ENCODE results near the gene GPR3.

The GPR3 gene

GRCh38 chr1:27349784-27350662 is 42.4 kb upstream of the GPR3 start:
- no peak for DNase-seq (ENCODE audit: insufficient read length, low spot score)
- TF ChIP-seq POLR2A (IDR thresholded peaks at IDR 0.05; ENCODE audit: low read depth, low read length) (no peak), PAX5 (IDR thresholded peaks at IDR 0.05; ENCODE audit: insufficient read depth, low read length, severe bottlenecking) (no peak), POLR2AphosphoS5 (IDR thresholded peaks at IDR 0.05; ENCODE audit: low read depth, low read length) (no peak), SPI1 (IDR thresholded peaks at IDR 0.05; ENCODE audit: low read depth, low read length) (no peak), POU2F2 (IDR thresholded peaks at IDR 0.05; ENCODE audit: low read depth, low read length) (no peak), TAF1 (IDR thresholded peaks at IDR 0.05; ENCODE audit: low read depth, low read length) (no peak)
- no peak for FAIRE-seq

GRCh38 chr1:27350663-27351540 is 41.5 kb upstream of the GPR3 start:
- FAIRE-seq (no peak), DNase-seq (ENCODE audit: insufficient read length, low spot score) (no peak)
- TF ChIP-seq PAX5 (IDR thresholded peaks at IDR 0.05; ENCODE audit: insufficient read depth, low read length, severe bottlenecking): no peak
- TF ChIP-seq POU2F2 (IDR thresholded peaks at IDR 0.05; ENCODE audit: low read depth, low read length): no peak

DNA sequence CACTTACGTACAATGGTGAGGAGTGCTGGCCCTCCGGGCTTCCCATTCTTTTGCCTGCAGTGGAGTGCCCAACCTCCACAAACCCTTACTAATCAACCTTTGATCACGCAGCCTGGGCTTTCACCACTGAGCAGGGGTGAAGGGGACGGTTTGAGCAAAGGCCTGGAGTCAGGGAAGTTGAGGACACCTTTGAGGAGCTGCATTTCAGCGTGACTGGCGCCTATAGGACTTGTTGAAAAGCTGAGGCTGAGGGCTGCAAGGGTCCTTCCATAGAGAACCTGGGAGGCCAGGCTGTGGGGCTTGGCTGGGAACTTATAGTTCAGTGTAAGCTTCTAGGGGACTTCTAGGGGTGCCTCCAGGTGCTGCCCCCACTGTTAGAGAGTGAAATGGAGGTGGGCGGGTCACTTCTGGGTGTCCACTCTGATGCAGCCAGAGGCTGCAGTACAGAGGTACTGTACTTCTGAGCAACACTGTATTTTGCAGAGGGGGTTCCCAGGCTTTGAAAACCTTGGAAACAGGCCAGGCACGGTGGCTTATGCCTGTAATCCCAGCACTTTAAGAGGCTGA is 40.8 kb upstream of the GPR3 start:
- FAIRE-seq (no peak), DNase-seq (ENCODE audit: insufficient read length, low spot score) (no peak)
- TF ChIP-seq POU2F2 (IDR thresholded peaks at IDR 0.05; ENCODE audit: low read depth, low read length) (no peak), SPI1 (IDR thresholded peaks at IDR 0.05; ENCODE audit: low read depth, low read length) (no peak)

- DNase-seq (ENCODE audit: insufficient read length, low spot score): no peak
- FAIRE-seq: no peak
- no peak for TF ChIP-seq SPI1 (IDR thresholded peaks at IDR 0.05; ENCODE audit: low read depth, low read length)
- TF ChIP-seq POLR2A (IDR thresholded peaks at IDR 0.05; ENCODE audit: low read depth, low read length): no peak
- TF ChIP-seq PAX5 (IDR thresholded peaks at IDR 0.05; ENCODE audit: insufficient read depth, low read length, severe bottlenecking): no peak
- no peak for TF ChIP-seq POLR2AphosphoS5 (IDR thresholded peaks at IDR 0.05; ENCODE audit: low read depth, low read length)
- TF ChIP-seq TAF1 (IDR thresholded peaks at IDR 0.05; ENCODE audit: low read depth, low read length): no peak
- no peak for TF ChIP-seq POU2F2 (IDR thresholded peaks at IDR 0.05; ENCODE audit: low read depth, low read length)
Measured at GRCh38 chr1:27353166-27353565, 39.3 kb upstream of the GPR3 start.

DNA sequence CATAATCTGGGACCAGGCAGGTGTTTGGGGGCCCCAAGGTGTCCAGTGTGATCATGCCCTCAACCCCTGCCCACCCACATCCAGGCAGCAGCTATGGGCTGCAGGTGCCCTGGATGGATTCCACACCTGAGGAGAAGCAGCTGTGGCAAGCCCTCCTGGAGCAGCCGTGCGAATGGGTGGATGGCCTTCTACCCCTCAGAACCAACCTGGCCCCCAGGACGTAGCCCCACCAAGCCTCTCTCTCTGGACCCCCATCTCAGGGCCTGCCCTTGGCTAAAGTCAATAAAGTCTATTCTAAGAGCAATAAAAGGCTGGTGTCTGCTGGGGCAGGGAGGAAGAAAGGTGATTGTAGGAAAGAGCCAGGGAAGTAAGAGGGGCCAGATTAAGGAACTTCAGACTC is 38.8 kb upstream of the GPR3 start:
- TF ChIP-seq POLR2AphosphoS5 (IDR thresholded peaks at IDR 0.05; ENCODE audit: low read depth, low read length) (no peak), SPI1 (IDR thresholded peaks at IDR 0.05; ENCODE audit: low read depth, low read length) (no peak), TAF1 (IDR thresholded peaks at IDR 0.05; ENCODE audit: low read depth, low read length) (no peak), PAX5 (IDR thresholded peaks at IDR 0.05; ENCODE audit: insufficient read depth, low read length, severe bottlenecking) (no peak), POU2F2 (IDR thresholded peaks at IDR 0.05; ENCODE audit: low read depth, low read length) (no peak), POLR2A (IDR thresholded peaks at IDR 0.05; ENCODE audit: low read depth, low read length) (no peak)
- no peak for DNase-seq (ENCODE audit: insufficient read length, low spot score)
- FAIRE-seq: no peak

DNA sequence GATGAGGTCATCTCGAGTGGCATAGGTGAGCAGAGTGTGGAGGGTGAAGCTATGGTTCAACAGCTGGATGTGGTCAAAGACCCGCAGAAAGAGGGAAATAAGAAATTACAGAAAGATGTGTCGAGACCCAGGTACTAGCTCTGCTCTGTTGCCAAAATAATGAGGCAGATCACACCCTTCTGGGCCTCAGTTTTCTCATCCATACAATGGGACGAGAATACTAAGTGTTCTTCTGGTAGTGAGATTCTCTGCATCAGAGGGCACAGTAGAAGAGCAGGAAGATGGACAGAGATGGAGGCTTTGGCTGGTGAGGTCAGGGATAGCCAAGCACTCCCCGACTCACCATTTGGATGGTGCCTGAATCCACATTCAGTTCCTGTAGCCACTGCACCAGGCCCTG is 36.7 kb upstream of the GPR3 start:
- FAIRE-seq (no peak), DNase-seq (ENCODE audit: insufficient read length, low spot score) (no peak)
- TF ChIP-seq PAX5 (IDR thresholded peaks at IDR 0.05; ENCODE audit: insufficient read depth, low read length, severe bottlenecking) (no peak), SPI1 (IDR thresholded peaks at IDR 0.05; ENCODE audit: low read depth, low read length) (no peak), POLR2AphosphoS5 (IDR thresholded peaks at IDR 0.05; ENCODE audit: low read depth, low read length) (no peak), TAF1 (IDR thresholded peaks at IDR 0.05; ENCODE audit: low read depth, low read length) (no peak), POU2F2 (IDR thresholded peaks at IDR 0.05; ENCODE audit: low read depth, low read length) (no peak), POLR2A (IDR thresholded peaks at IDR 0.05; ENCODE audit: low read depth, low read length) (no peak)

DNA sequence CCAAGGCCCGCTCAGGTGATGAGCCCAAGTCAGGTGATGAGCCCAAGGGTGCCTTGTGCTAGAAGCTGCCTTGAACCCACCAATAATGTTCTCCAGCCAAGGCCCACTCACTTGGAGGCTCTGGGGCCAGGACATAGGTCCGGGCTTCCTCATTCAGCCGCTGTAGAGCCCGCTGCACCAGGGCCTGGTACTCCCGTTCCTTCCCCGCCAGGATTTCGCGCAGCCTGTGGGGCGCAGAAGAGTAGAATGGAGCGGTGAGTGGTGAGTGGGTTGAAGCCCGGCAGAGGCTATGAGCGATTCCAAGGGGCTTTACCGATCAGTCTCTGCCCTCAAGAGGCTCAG is 36.2 kb upstream of the GPR3 start:
- TF ChIP-seq SPI1 (IDR thresholded peaks at IDR 0.05; ENCODE audit: low read depth, low read length): no peak
- TF ChIP-seq POLR2AphosphoS5 (IDR thresholded peaks at IDR 0.05; ENCODE audit: low read depth, low read length): no peak
- no peak for TF ChIP-seq PAX5 (IDR thresholded peaks at IDR 0.05; ENCODE audit: insufficient read depth, low read length, severe bottlenecking)
- TF ChIP-seq POLR2A (IDR thresholded peaks at IDR 0.05; ENCODE audit: low read depth, low read length): no peak
- TF ChIP-seq TAF1 (IDR thresholded peaks at IDR 0.05; ENCODE audit: low read depth, low read length): no peak
- TF ChIP-seq POU2F2 (IDR thresholded peaks at IDR 0.05; ENCODE audit: low read depth, low read length): no peak
- no peak for DNase-seq (ENCODE audit: insufficient read length, low spot score)
- no peak for FAIRE-seq

DNA sequence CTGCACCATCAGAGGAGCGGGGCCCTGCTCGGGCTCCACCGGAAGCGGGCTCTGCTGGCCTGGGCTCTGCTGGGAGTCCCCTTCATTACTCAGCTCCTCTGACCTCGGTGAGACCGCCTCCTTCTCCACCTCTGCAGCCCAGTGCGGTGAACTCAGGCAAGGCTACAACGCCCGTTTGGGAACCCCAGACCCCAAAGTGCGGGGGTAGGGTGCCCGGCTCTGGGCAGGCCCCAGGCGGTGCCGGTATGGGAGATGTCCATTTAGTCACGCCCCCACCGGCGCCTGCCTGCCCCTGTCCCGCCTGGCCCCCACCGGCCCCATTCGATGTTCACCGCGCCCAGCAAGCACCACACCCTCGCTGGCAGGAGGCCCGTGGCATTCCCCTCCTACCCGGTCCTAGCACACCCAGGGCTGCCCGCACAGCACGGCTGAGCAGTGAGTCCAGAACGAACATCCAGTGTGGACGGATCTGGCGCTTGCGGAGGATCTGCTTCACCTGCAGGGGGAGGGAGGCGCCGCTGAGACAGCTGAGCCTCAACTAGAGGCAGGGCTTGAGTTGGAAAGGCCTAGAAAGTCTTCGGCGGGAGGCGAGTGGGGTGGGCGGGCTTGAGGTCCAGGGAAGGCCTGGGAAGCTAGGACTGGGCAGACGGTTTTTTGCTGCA is 35.7 kb upstream of the GPR3 start:
- TF ChIP-seq SPI1 (IDR thresholded peaks at IDR 0.05; ENCODE audit: low read depth, low read length) (no peak), POU2F2 (IDR thresholded peaks at IDR 0.05; ENCODE audit: low read depth, low read length) (no peak), POLR2AphosphoS5 (IDR thresholded peaks at IDR 0.05; ENCODE audit: low read depth, low read length) (no peak), PAX5 (IDR thresholded peaks at IDR 0.05; ENCODE audit: insufficient read depth, low read length, severe bottlenecking) (no peak), POLR2A (IDR thresholded peaks at IDR 0.05; ENCODE audit: low read depth, low read length) (no peak), TAF1 (IDR thresholded peaks at IDR 0.05; ENCODE audit: low read depth, low read length) (no peak)
- no peak for DNase-seq (ENCODE audit: insufficient read length, low spot score)
- FAIRE-seq: peak; percentile 70
